Lung (tissue), 12 donors: ENCODE data around the gene CD7. TPM values are rescaled to one million over a fixed set of nuclear protein-coding genes. Genes with fewer than 3 reads are reported as not detected.

Experiments
- ATAC-seq: fragments of 200-7000 bp; cut with Tn5 transposase; one replicate; pipeline ENCODE4 v1.9.1; 2020; ENCODE audit warnings: moderate number of reproducible peaks; ENCODE audit not compliant: insufficient read depth, low FRiP score
- DNase-seq, 3 donors: peaks; one replicate each; pipeline ENCODE4 v3.0.0-alpha.2; 2013 to 2017
- H3K27ac ChIP-seq, 2 donors: one replicate each; pipeline ENCODE4 v1.5.1; 2013; ENCODE audit warnings: mild to moderate bottlenecking in 2 of 2, moderate library complexity in 2 of 2, control low read depth in 1 of 2, inconsistent platforms in 1 of 2, low read depth in 1 of 2, low read length in 1 of 2
- H3K27me3 ChIP-seq, 3 donors: one replicate each; pipeline ENCODE4 v1.5.1; 2013; ENCODE audit warnings: low read length in 2 of 3; ENCODE audit not compliant: control insufficient read depth in 3 of 3, insufficient read depth in 3 of 3
- H3K36me3 ChIP-seq, 4 donors: one replicate each; pipeline ENCODE4 v1.5.1; 2013; ENCODE audit warnings: low read length in 4 of 4, mild to moderate bottlenecking in 1 of 4, moderate library complexity in 1 of 4; ENCODE audit not compliant: control insufficient read depth in 4 of 4, insufficient read depth in 4 of 4
- H3K4me1 ChIP-seq, 5 donors: one replicate each; pipeline ENCODE4 v1.5.1; 2013; ENCODE audit warnings: low read length in 5 of 5, mild to moderate bottlenecking in 2 of 5, moderate library complexity in 1 of 5; ENCODE audit not compliant: control insufficient read depth in 5 of 5, insufficient read depth in 5 of 5
- H3K4me3 ChIP-seq: one replicate; pipeline ENCODE4 v1.5.1; 2013; ENCODE audit warnings: mild to moderate bottlenecking, control low read depth, moderate library complexity
- H3K9ac ChIP-seq, 2 donors: one replicate each; pipeline ENCODE4 v1.5.1; 2013; ENCODE audit warnings: low read length in 2 of 2, control low read depth in 1 of 2; ENCODE audit not compliant: insufficient read depth in 1 of 2
- H3K9me3 ChIP-seq, 4 donors: one replicate each; pipeline ENCODE4 v1.5.1; 2013; ENCODE audit warnings: low read length in 3 of 4, mild to moderate bottlenecking in 1 of 4, moderate library complexity in 1 of 4; ENCODE audit not compliant: control insufficient read depth in 4 of 4, insufficient read depth in 3 of 4
- WGBS, 2 donors: extraction: QIAGEN DNeasy Blood & Tissue Kit; methylation state at CpG; one replicate each; pipeline ENCODE4 v1.1.7; 2013; 5-methylcytosine and 5-hydroxymethylcytosine counted together
- polyA plus RNA-seq, 2 donors: library from polyadenylated mRNA; stranded (reverse); fragments of 200-250 nt; gene quantifications; one replicate each; pipeline ENCODE4 v1.2.1, GENCODE V29; 2013
- total RNA-seq, 2 donors: library from RNA; depleted of rRNA in 1 of 2; stranded (reverse); fragments of >200 nt in 1 of 2; gene quantifications; one replicate each; pipeline ENCODE4 v1.2.1, GENCODE V29; 2014 to 2021
- TF ChIP-seq, protein P1 (sequence below): IDR thresholded peaks from 2 replicates; pipeline ENCODE4 v1.5.1; 2012; ENCODE audit warnings: mild to moderate bottlenecking; ENCODE audit errors: control extremely low read depth, extremely low read depth
- donor health status: control.
- donor health status: control.
- donor health status: Bipolar disorder and iron deficiency.
- donor health status: healthy.
- donor health status: DM: yes; HTN: yes; CAD: no.

Gene CD7
- total and polyA plus RNA-seq, 4 donors, result 2.3 to 10.7 (median 6.1) TPM

DNA sequence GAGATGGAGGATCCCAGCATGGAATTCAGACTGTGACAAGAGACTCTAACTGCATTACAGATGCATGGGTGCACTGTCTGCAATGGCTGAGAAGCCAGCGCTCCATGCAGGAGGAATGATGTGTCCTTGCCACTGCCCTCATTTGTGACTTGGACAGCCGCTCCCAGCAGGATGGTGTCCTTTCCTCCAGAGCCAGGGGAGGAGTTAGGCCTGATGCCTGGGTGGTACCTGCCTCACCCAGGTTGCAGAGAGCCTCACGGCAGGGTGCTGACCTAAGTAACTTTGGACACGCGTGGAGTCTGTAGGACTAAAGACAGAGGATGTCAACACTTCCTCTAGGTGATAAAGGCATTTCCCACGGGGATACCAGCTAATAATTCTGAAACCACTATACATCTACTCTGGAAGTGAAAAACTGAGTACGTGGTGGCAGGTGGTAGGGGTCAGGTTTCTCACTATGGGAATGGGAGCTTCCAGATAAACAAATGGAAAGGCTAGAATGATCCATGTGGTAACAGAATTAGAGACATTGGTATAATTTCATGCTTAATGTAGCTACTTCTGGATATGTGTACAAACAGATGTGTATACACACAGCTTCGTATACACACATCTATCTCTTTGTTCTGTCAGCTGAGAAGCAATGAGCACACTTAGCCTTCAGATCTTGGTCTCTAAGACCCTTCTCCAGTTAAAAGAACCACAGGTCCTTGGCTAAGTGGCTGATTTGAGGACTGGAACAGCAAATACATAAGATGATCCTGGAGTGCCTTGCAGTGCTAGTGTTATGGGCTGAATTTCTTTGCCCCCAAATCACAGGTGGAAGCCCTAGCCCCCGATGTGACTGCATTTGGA is 30.2 kb downstream of the CD7 start:
- no peaks in the 10 kb centered on the region for H3K36me3 ChIP-seq
- 79 to 82% methylated on average over 9 of the region's 9 CpGs for WGBS, 2 donors
- H3K4me3 ChIP-seq, result no peak overlapping the region
- TF ChIP-seq, protein P1, sequence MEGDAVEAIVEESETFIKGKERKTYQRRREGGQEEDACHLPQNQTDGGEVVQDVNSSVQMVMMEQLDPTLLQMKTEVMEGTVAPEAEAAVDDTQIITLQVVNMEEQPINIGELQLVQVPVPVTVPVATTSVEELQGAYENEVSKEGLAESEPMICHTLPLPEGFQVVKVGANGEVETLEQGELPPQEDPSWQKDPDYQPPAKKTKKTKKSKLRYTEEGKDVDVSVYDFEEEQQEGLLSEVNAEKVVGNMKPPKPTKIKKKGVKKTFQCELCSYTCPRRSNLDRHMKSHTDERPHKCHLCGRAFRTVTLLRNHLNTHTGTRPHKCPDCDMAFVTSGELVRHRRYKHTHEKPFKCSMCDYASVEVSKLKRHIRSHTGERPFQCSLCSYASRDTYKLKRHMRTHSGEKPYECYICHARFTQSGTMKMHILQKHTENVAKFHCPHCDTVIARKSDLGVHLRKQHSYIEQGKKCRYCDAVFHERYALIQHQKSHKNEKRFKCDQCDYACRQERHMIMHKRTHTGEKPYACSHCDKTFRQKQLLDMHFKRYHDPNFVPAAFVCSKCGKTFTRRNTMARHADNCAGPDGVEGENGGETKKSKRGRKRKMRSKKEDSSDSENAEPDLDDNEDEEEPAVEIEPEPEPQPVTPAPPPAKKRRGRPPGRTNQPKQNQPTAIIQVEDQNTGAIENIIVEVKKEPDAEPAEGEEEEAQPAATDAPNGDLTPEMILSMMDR, result no peak
- peaks cover 0 to 23% (median 3%) of the 10 kb centered on the region in 5 donors for H3K4me1 ChIP-seq
- no peaks in the 10 kb centered on the region for H3K9me3 ChIP-seq
- DNase-seq (no peak), ATAC-seq (no peak)
- H3K9ac ChIP-seq, result no peak overlapping the region
- no peaks in the 10 kb centered on the region for H3K27me3 ChIP-seq
- H3K27ac ChIP-seq, result peak overlapping the region; percentile 79 to 89

DNA sequence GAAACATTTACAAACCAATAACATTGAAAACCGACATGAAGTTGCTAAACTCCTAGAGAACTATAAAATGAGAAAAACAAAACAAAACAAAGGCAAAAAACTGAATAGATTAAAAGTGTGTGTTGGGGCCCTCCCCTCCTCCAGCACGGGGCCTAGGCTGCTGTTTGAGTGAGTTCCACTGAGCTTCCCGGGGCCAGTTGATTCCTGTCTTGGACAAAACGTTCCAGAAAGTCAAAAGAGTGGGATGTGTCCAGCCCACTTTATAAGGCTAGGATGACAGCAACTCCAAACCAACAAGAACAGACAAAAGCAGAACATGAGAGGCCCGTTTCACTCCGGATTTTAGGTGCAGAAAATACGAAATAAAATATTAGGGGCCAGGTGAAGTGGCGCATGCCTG is 32.3 kb downstream of the CD7 start:
- peaks cover 0 to 24% (median 3%) of the 10 kb centered on the region in 5 donors for H3K4me1 ChIP-seq
- 76 to 77% methylated on average over 8 of the region's 8 CpGs for WGBS, 2 donors

DNA sequence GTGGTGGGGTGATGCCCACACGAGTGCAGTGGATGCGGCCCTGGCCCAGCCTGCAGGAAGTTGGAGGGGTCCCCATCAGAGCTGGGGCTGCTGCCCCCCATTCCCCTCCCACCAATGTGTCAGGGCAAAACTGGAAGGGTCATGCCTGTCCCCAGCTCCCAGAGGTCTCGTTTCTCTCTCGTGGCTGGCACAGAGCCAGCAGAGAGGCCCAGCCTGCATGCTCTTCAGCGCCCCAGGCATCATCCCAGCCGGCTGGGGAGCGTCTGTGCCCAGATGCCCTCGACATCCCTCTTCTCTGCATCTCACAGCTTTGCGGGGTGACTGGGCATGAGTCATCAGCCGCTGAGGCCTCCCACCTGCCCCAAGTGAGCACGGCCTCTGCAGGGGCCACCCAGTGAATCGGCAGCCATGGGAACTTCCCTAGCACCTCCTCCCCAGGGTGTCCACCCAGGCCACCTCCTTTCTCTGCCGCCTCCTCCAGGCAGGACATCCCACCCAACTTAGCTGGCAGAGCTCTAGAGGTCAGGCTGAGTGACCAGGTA is 34.1 kb downstream of the CD7 start:
- Histone ChIP-seq H3K27ac (no peak overlapping the region), H3K4me1 (peaks cover 0 to 20% (median 3%) of the 10 kb centered on the region in 5 donors), H3K4me3 (no peak overlapping the region), H3K27me3 (no peaks in the 10 kb centered on the region), H3K36me3 (no peaks in the 10 kb centered on the region), H3K9me3 (no peaks in the 10 kb centered on the region), H3K9ac (no peak overlapping the region)
- TF ChIP-seq, protein P1, result no peak
- 35 to 43% methylated on average over 13 of the region's 13 CpGs for WGBS, 2 donors
- ATAC-seq (no peak), DNase-seq (peak in 1 of 3 donors; percentile 35)

More for the DNA sequence above, 32.3 kb downstream of the CD7 start:
- Histone ChIP-seq H3K4me3 (no peak overlapping the region), H3K9ac (no peak overlapping the region), H3K27ac (peak overlapping the region in 1 of 2 donors; percentile 22), H3K36me3 (no peaks in the 10 kb centered on the region), H3K27me3 (no peaks in the 10 kb centered on the region), H3K9me3 (no peaks in the 10 kb centered on the region)
- TF ChIP-seq, protein P1, result no peak
- DNase-seq (no peak), ATAC-seq (no peak)
